Sciatic nerve (tissue), 2 donors: ENCODE measurements around the gene MELTF. TPM values are rescaled to one million over a fixed set of nuclear protein-coding genes. Genes with fewer than 3 reads are reported as not detected.

Experiments used
- ATAC-seq: fragments of 200-7000 bp; cut with Tn5 transposase; one replicate; pipeline ENCODE4 v1.9.1; 2020; ENCODE audit warnings: mild to moderate bottlenecking, moderate library complexity
- DNase-seq: peaks from one replicate; pipeline ENCODE4 v3.0.0-alpha.2; 2020; ENCODE audit warnings: low spot score
- intact Hi-C: fragments of 100-400 bp; cut with DNase I; formaldehyde crosslinking; loops from one replicate; pipeline ENCODE4 v1.14.2; 2022
- total RNA-seq: library from RNA; stranded (reverse); fragmentation: NEBNext Ultra II Directional; extraction: Animal tissue kit (Norgen Biotek cat#: 25700); gene quantifications from one replicate; pipeline ENCODE4 v1.2.1, GENCODE V29; 2021
- donor health status: DM: no; HTN: no; CAD: no.
- donor health status: DM: no; HTN: no; CAD: no.

The MELTF gene
- total RNA-seq, 1 donor from 2014 or later = 5.3 TPM

DNA sequence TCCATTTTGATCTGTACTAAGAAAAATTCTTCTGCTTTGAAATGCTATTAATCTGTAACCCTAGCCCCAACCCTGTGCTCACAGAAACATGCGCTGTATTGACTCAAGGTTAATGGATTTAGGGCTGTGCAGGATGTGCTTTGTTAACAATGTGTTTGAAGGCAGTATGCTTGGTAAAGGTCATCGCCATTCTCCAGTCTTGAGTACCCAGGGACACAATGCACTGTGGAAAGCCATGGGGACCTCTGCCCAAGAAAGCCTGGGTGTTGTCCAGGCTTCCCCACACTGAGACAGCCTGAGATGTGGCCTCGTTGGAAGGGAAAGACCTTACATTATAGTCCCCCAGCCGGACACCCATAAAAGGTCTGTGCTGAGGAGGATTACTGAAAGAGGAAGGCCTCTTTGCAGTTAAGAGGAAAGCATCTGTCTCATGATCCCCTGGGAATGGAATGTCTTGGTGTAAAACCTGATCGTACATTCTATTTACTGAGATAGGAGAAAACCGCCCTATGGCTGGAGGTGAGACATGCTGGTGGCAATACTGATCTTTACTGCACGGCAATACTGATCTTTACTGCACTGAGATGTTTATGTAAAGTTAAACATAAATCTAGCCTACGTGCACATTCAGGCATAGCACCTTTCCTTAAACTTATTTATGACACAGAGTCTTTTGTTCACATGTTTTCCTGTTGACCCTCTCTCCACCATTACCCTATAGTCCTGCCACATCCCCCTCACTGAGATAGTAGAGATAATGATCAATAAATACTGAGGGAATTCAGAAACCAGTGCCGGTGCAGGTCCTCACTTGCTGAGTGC is 67.3 kb downstream of the MELTF start:
- DNase-seq (no peak), ATAC-seq (no peak)
- intact Hi-C loops = no loop called here

DNA sequence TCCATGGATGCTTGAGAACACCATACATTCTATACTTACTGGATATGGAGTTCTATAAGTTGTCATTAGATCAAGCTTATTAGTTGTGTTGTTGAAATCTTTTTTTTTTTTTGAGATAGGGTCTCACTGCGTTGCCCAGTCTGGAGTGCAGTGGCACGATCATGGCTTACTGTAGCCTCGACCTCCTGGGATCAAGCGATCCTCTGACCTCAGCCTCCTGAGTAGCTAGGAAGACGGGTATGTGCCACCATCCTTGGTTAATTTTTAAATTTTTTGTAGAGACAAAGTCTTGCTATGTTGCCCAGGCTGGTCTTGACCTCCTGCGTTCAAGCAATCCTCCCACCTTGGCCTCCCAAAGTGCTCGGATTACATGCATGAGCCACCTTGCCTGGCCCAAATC is 74.8 kb downstream of the MELTF start:
- intact Hi-C loops = no loop called here
- no peak for ATAC-seq
- DNase-seq = no peak

Other genes with a start within 250 kb of the MELTF start
- gene SENP5, start 161.9 kb downstream of the MELTF start, total RNA-seq = 50.3 TPM
- 39.9 TPM for gene NCBP2, start 87.3 kb downstream of the MELTF start, total RNA-seq
- gene PIGZ, start 61.0 kb downstream of the MELTF start, total RNA-seq = 5.4 TPM